SKM-1 treated with dmso at 0.1 percent for 144 hours (cell line): ENCODE data around the gene SLC19A3.
"Not testable (repeated sequence)": the region's sequence is repeated elsewhere in the genome, so short reads cannot be mapped to it uniquely, and the experiment has no call there.

Experiments
- DNase-seq: peaks from one replicate; lab custom pipeline; 2025; ENCODE audit not compliant: unreplicated experiment; lab: John Stamatoyannopoulos, UW

SLC19A3 gene

GRCh38 chr2:227703961-227704360 is 13.9 kb downstream of the SLC19A3 start:
- DNase-seq = no peak

GRCh38 chr2:227703280-227703732 is 14.5 kb downstream of the SLC19A3 start:
- no peak for DNase-seq

GRCh38 chr2:227701556-227701955 is 16.3 kb downstream of the SLC19A3 start:
- no peak for DNase-seq

- DNase-seq = no peak
These were observed 20.7 kb downstream of the SLC19A3 start for GRCh38 chr2:227696990-227697679.

GRCh38 chr2:227687189-227687588 is 30.6 kb downstream of the SLC19A3 start:
- no peak for DNase-seq

- DNase-seq = no peak
These were observed 33.6 kb downstream of the SLC19A3 start for GRCh38 chr2:227684258-227684657.

GRCh38 chr2:227677928-227678327 is 39.9 kb downstream of the SLC19A3 start:
- DNase-seq = no peak

GRCh38 chr2:227674485-227674884 is 43.3 kb downstream of the SLC19A3 start:
- DNase-seq = no peak

- DNase-seq = peak; percentile 34
These were observed 44.2 kb downstream of the SLC19A3 start for GRCh38 chr2:227673620-227674019.

GRCh38 chr2:227671170-227671905 is 46.5 kb downstream of the SLC19A3 start:
- no peak for DNase-seq

GRCh38 chr2:227666631-227667170 is 51.1 kb downstream of the SLC19A3 start, which contains the start of gene SCYGR5:
Gene SCYGR5 (plus strand): TSS chr2:227666804. CDS start chr2:227666804, 0 bp downstream.
- not testable (repeated sequence) for DNase-seq

- DNase-seq = no peak
These were observed 52.5 kb downstream of the SLC19A3 start for GRCh38 chr2:227665189-227665940.

- DNase-seq = no peak
These were observed 56.0 kb downstream of the SLC19A3 start for GRCh38 chr2:227661827-227662226.

GRCh38 chr2:227661025-227661649 is 56.7 kb downstream of the SLC19A3 start:
- DNase-seq = no peak

GRCh38 chr2:227657199-227657845 is 60.5 kb downstream of the SLC19A3 start:
- no peak for DNase-seq

GRCh38 chr2:227655454-227655853 is 62.4 kb downstream of the SLC19A3 start:
- DNase-seq = peak; percentile 35

GRCh38 chr2:227654426-227654825 is 63.4 kb downstream of the SLC19A3 start:
- no peak for DNase-seq

GRCh38 chr2:227653419-227653818 is 64.4 kb downstream of the SLC19A3 start:
- DNase-seq = no peak

GRCh38 chr2:227643990-227644551 is 73.8 kb downstream of the SLC19A3 start:
- DNase-seq = no peak

GRCh38 chr2:227642656-227643055 is 75.2 kb downstream of the SLC19A3 start:
- no peak for DNase-seq
